22Rv1 (cell line): ENCODE results near the gene RPUSD1.

ENCODE experiments used
- ZFX ChIP-seq: fragments of 450-650 bp; IDR thresholded peaks from 2 replicates; pipeline ENCODE4 v1.6.1; 2017; ENCODE audit warnings: antibody characterized with exemption, borderline replicate concordance
- TF ChIP-seq, protein P1 (sequence below): fragments of 450-650 bp; IDR thresholded peaks from 2 replicates; pipeline ENCODE4 v1.5.1; 2017; ENCODE audit warnings: mild to moderate bottlenecking

DNA sequence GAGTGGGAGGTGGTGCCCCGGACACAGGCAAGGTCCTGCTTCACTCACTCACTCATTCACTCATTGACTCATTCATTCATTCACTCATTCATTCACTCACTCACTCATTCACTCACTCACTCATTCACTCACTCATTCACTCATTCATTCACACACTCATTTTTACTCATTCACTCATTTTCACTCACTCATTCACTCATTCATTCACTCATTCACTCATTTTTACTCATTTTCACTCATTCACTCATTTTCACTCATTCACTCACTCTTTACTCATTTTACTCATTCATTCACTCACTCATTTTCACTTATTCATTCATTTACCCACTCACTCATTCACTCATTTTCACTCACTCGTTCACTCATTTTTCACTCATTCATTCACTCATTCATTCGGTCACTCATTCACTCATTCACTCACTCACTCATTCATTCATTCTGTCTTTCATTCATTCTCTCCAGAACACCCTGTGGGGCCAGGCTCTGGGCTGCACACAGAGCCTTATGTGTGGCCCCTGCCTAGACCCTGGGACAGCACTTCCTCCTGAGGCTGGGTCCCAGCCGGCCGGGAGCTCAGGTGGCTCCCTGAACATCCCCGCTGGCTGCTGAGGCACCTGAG lies 9.2 kb downstream of the RPUSD1 start:
- TF ChIP-seq, protein P1, sequence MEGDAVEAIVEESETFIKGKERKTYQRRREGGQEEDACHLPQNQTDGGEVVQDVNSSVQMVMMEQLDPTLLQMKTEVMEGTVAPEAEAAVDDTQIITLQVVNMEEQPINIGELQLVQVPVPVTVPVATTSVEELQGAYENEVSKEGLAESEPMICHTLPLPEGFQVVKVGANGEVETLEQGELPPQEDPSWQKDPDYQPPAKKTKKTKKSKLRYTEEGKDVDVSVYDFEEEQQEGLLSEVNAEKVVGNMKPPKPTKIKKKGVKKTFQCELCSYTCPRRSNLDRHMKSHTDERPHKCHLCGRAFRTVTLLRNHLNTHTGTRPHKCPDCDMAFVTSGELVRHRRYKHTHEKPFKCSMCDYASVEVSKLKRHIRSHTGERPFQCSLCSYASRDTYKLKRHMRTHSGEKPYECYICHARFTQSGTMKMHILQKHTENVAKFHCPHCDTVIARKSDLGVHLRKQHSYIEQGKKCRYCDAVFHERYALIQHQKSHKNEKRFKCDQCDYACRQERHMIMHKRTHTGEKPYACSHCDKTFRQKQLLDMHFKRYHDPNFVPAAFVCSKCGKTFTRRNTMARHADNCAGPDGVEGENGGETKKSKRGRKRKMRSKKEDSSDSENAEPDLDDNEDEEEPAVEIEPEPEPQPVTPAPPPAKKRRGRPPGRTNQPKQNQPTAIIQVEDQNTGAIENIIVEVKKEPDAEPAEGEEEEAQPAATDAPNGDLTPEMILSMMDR = no peak
- TF ChIP-seq ZFX = no peak
